Hypothalamus (tissue), 51 donors: ENCODE data around the gene PLEKHN1.
"Not testable (repeated sequence)": the region's sequence is repeated elsewhere in the genome, so short reads cannot be mapped to it uniquely, and the experiment has no call there.

Experiments
- DNase-seq, 51 donors: peaks; one replicate each; lab custom pipeline; 2025; lab: John Stamatoyannopoulos, UW

PLEKHN1 gene

GRCh38 chr1:941588-942383 lies 24.5 kb upstream of the PLEKHN1 start:
- peak in 6 of 51 donors; percentile 10 to 35 (median 26) for DNase-seq

DNA sequence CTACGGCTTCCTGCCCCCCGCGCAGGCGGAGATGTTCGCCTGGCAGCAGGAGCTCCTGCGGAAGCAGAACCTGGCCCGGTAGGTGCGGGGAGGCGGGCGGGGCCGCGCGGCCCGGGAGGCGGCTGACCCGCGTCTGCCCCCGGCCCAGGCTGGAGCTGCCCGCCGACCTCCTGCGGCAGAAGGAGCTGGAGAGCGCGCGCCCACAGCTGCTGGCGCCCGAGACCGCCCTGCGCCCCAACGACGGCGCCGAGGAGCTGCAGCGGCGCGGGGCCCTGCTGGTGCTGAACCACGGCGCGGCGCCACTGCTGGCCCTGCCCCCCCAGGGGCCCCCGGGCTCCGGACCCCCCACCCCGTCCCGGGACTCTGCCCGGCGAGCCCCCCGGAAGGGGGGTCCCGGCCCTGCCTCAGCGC lies 23.9 kb upstream of the PLEKHN1 start:
- no peak for DNase-seq

DNA sequence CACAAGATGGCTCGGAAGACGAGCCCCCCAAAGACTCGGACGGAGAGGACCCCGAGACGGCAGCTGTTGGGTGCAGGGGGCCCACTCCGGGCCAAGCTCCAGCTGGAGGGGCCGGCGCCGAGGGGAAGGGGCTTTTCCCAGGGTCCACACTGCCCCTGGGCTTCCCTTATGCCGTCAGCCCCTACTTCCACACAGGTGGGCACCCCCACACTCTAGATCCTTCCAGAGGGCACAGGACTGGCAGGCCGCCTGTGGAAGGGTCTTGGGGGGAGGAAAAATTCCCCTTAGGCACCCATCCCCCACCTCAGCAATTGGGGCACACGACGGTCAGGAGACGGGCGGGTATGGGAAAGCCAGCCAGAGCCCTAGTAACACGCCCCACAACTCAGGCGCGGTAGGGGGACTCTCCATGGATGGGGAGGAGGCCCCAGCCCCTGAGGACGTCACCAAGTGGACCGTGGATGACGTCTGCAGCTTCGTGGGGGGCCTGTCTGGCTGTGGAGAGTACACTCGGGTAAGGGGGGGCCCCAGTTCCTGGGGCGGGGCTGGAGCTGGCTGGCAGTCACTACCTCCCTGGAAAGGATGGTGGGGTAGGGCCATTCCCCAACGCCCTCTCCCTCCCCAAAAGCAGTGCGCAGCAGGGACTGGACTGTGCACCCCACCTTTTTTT lies 23.3 kb upstream of the PLEKHN1 start:
- no peak for DNase-seq

DNA sequence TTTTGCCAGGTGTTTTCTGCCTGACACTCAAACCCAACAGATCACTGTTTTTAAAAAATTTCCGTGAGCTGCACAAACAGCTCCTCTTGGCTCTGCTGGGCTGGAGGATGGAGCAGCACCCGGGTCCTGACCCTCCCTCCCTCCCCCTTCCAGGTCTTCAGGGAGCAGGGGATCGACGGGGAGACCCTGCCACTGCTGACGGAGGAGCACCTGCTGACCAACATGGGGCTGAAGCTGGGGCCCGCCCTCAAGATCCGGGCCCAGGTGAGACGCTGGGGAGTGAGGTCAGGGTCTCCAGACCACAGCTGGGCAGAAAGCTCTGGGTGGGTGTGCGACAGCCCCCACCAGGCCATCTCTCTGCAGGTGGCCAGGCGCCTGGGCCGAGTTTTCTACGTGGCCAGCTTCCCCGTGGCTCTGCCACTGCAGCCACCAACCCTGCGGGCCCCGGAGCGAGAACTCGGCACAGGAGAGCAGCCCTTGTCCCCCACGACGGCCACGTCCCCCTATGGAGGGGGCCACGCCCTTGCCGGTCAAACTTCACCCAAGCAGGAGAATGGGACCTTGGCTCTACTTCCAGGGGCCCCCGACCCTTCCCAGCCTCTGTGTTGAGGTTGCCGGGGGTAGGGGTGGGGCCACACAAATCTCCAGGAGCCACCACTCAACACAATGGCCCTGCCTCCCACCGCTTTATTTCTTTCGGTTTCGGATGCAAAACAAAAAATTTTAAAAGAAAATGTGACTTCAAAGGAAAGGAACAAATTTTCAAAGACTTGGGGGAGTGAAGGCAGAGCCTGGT lies 22.5 kb upstream of the PLEKHN1 start:
- DNase-seq, result no peak

DNA sequence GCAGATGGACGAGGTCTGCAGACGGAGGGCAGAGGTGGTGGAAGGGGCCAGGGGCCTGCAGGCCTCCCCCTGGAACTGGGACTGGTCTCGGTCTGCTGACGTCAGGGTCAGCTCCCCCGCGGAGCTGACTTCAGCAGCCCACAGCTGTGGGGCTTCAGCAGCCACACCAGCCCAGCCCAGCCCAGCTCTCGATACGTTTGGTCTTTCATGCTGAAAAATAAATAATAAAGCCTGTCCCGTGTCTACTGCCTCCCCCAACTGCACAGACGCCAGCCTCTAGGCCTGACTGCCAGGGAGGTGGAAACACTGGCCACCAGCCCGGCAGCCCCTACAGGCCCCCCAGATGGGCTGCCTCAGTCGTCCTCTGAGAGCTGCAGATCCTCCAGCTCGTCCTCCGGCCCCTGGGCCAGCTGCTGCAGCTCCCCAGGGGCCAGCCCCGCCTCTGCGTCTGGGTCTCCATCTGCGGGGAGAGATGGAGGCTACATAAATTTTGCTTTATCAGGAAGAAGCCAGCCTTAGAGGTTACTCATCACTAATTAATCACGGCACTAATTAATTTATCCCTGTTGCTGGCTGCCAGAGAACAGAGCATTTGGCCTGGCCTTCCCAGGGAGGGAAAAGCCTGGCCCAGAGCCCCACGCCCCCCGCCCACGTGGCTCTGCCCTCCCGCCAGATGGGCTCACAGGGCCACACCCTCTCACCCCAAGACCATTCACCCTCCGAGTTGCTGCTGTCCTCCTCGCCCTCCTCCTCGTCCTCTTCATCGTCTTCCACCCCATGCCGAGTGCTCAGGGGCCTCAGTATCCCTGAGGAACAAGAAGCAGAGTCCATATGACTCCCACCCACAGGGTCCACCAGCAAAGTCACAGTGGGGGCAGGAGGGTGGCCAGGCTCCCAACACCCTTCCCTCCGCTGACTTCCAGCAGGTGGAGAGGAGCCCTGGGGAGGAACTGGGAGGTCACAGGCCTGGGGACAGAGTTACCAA lies 21.6 kb upstream of the PLEKHN1 start:
- no peak for DNase-seq

DNA sequence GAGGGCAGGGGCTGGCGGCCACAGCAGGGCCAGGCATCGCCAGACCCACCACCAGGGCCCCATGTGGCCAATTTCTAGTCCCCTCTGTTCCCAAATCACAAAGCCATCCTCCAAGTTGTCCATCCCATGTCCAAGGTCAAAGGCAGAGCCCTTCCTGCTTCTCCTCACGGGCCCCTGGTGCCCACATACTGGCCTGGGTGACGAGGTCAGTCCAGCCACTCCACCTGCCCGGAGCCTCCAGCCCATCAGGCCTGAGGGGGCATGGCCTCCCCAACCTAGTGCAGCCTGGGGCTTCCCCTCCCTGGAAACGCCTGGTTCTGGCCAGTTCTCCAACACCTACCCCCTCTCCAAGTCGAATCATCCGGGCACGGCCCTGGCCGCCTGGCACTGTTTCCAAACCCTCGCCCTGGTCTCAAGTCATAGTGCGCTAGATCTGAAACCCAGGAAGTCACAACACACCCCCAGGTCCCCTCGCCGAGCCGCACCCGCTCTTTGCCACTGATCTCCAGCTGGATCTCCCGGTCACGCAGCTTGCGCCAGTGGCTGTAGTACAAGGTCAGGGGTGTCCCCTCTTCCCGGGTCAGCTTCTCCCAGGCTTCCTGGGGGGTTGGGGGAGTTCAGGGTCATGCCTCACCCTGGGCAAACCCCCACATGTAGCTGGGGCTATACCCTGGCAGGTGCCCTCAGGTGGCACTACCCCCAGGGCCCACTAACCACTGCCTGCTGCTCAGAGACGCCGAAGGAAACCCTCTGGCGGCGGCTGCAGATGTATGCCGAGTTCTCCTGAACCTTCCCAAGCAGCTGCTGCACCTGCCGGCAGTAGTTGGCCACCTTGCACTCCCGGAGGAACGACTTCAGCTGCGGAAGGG lies 20.4 kb upstream of the PLEKHN1 start:
- no peak for DNase-seq

GRCh38 chr1:946811-947210 lies 19.5 kb upstream of the PLEKHN1 start:
- not testable (repeated sequence) for DNase-seq

GRCh38 chr1:947958-948357 lies 18.3 kb upstream of the PLEKHN1 start:
- DNase-seq, result no peak

GRCh38 chr1:950268-950667 lies 16.0 kb upstream of the PLEKHN1 start:
- no peak for DNase-seq

- no peak for DNase-seq
Observed at GRCh38 chr1:950881-951280, 15.4 kb upstream of the PLEKHN1 start.

GRCh38 chr1:951364-951763 lies 14.9 kb upstream of the PLEKHN1 start:
- DNase-seq, result no peak

DNA sequence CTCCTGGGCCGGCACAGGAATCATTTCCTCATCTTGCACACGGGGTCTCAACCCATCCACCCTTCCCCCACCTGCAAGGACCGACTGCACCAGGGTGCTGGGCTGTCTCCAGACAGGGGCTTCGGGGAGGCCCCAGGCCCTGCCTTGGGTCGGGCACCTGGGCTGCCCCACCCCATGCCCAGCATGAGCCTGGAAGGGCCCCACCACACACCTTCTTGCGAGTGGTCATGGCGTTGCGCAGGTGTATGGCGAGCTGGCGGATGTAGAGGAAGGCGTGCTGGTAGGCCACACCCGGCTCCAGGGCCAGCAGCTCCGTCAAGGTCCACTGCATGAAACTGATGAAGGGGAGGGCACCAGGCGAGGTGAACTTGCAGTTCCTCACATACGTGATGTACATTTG lies 14.1 kb upstream of the PLEKHN1 start:
- DNase-seq, result no peak

DNA sequence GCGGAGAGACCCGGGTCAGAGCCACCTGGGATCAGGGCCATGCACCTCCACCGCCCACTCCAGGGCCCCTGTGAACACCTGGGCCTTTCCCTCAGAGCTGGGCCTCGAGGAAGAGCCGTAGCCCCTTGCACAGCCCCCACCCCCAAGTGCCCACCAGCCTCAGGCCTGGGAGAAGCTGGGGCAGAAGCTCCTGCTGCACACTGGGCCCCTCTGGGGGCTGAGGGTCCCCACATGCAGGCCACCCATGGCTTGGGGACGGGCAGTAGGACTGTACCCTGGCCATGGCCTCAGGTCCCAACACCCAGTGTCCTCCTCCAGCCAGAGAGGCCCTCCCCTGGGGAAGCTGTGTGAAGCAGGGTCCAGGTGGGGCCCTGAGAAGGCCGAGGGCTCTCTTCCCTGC lies 13.7 kb upstream of the PLEKHN1 start:
- DNase-seq, result no peak

GRCh38 chr1:953524-954320 lies 12.6 kb upstream of the PLEKHN1 start:
- DNase-seq, result no peak

- no peak for DNase-seq
Observed at GRCh38 chr1:954927-955326, 11.4 kb upstream of the PLEKHN1 start.

- DNase-seq, result no peak
Observed at GRCh38 chr1:955474-955873, 10.8 kb upstream of the PLEKHN1 start.

- DNase-seq, result no peak
Observed at GRCh38 chr1:956636-957035, 9.6 kb upstream of the PLEKHN1 start.
